HEK293 (cell line): ENCODE measurements around the gene MND1.

Source experiments
- CTCF ChIA-PET: fragments of 350-600 bp; formaldehyde crosslinking; extraction: SDS; loops from one replicate; lab custom pipeline; 2021; ENCODE audit warnings: antibody characterized with exemption; lab: Yijun Ruan, JAX
- POLR2A ChIA-PET: fragments of 300-600 bp; formaldehyde crosslinking; extraction: SDS; loops from one replicate; lab custom pipeline; 2020; ENCODE audit warnings: antibody characterized with exemption, inconsistent platforms; lab: Yijun Ruan, JAX
- H3K27ac ChIP-seq: fragments of 200-500 bp; sonication (Bioruptor generic); 2 replicates; pipeline ENCODE4 v1.5.1; 2014; ENCODE audit warnings: low read depth, low read length, control low read depth, inconsistent platforms; ENCODE audit errors: extremely low read depth
- H3K36me3 ChIP-seq, 2 experiments: fragments of 200-500 bp in 1 of 2; sonication (Bioruptor generic) in 1 of 2; 1 replicate in 1 of 2; 2 replicates in 1 of 2; pipeline ENCODE4 v1.5.1; 2014 to 2017; ENCODE audit warnings: inconsistent platforms in 2 of 2, low read length in 2 of 2; ENCODE audit not compliant: control insufficient read depth in 2 of 2, insufficient read depth in 1 of 2
- H3K4me1 ChIP-seq: fragments of 200-500 bp; sonication (Bioruptor generic); 2 replicates; pipeline ENCODE4 v1.5.1; 2014; ENCODE audit warnings: mild to moderate bottlenecking, low read length, inconsistent platforms; ENCODE audit not compliant: control insufficient read depth, insufficient read depth
- H3K4me3 ChIP-seq: 2 replicates; pipeline ENCODE4 v1.5.1; 2011; ENCODE audit warnings: low read depth, mild to moderate bottlenecking, control low read depth, low read length, moderate library complexity
- H3K9me3 ChIP-seq: fragments of 200-500 bp; sonication (Bioruptor generic); 2 replicates; pipeline ENCODE4 v1.5.1; 2014; ENCODE audit warnings: low read depth, low read length, inconsistent platforms; ENCODE audit not compliant: control insufficient read depth, insufficient read depth
- EGR2 ChIP-seq: fragments of 450-650 bp; formaldehyde crosslinking; IDR thresholded peaks from 2 replicates; pipeline ENCODE4 v1.5.1; 2016; ENCODE audit warnings: low read depth, missing biosample characterization, missing genetic modification characterization
- GLI4 ChIP-seq: fragments of 450-650 bp; formaldehyde crosslinking; IDR thresholded peaks from 2 replicates; pipeline ENCODE4 v1.5.1; 2016; ENCODE audit warnings: missing biosample characterization, missing genetic modification characterization
- SCRT1 ChIP-seq: fragments of 450-650 bp; formaldehyde crosslinking; IDR thresholded peaks from 2 replicates; pipeline ENCODE4 v1.5.1; 2016; ENCODE audit warnings: missing biosample characterization, missing genetic modification characterization, borderline replicate concordance
- ZBTB8A ChIP-seq: fragments of 450-650 bp; formaldehyde crosslinking; IDR thresholded peaks from 2 replicates; pipeline ENCODE4 v1.5.1; 2016; ENCODE audit warnings: missing biosample characterization, missing genetic modification characterization
- ZFP69B ChIP-seq: fragments of 450-650 bp; formaldehyde crosslinking; IDR thresholded peaks from 2 replicates; pipeline ENCODE4 v1.5.1; 2016; ENCODE audit warnings: missing biosample characterization, missing genetic modification characterization
- ZIC2 ChIP-seq: fragments of 450-650 bp; formaldehyde crosslinking; IDR thresholded peaks from 2 replicates; pipeline ENCODE4 v1.5.1; 2016; ENCODE audit warnings: missing biosample characterization, missing genetic modification characterization
- ZNF140 ChIP-seq: fragments of 450-650 bp; formaldehyde crosslinking; IDR thresholded peaks from 2 replicates; pipeline ENCODE4 v1.5.1; 2016; ENCODE audit warnings: missing biosample characterization, missing genetic modification characterization
- ZNF169 ChIP-seq: fragments of 450-650 bp; formaldehyde crosslinking; IDR thresholded peaks from 2 replicates; pipeline ENCODE4 v1.5.1; 2016; ENCODE audit warnings: missing biosample characterization, missing genetic modification characterization
- ZNF248 ChIP-seq: fragments of 450-650 bp; formaldehyde crosslinking; IDR thresholded peaks from 2 replicates; pipeline ENCODE4 v1.5.1; 2017; ENCODE audit warnings: missing biosample characterization, missing genetic modification characterization
- ZNF311 ChIP-seq: fragments of 450-650 bp; formaldehyde crosslinking; IDR thresholded peaks from 2 replicates; pipeline ENCODE4 v1.5.1; 2017; ENCODE audit warnings: missing biosample characterization, missing genetic modification characterization, borderline replicate concordance
- ZNF354C ChIP-seq: fragments of 450-650 bp; formaldehyde crosslinking; IDR thresholded peaks from 2 replicates; pipeline ENCODE4 v1.5.1; 2016; ENCODE audit warnings: missing biosample characterization, missing genetic modification characterization, low read depth, borderline replicate concordance
- ZNF394 ChIP-seq: fragments of 450-650 bp; formaldehyde crosslinking; IDR thresholded peaks from 2 replicates; pipeline ENCODE4 v1.5.1; 2016; ENCODE audit warnings: missing biosample characterization, missing genetic modification characterization, mild to moderate bottlenecking, moderate library complexity, borderline replicate concordance
- ZNF626 ChIP-seq: fragments of 450-650 bp; sonication (Bioruptor Pico); formaldehyde crosslinking; IDR thresholded peaks from 2 replicates; pipeline ENCODE4 v1.5.1; 2018; ENCODE audit warnings: missing biosample characterization, missing genetic modification characterization, inconsistent platforms
- ZNF660 ChIP-seq: fragments of 450-650 bp; IDR thresholded peaks from 2 replicates; pipeline ENCODE4 v1.5.1; 2018; ENCODE audit warnings: missing biosample characterization, mild to moderate bottlenecking, missing genetic modification characterization
- ZNF837 ChIP-seq: fragments of 450-650 bp; formaldehyde crosslinking; IDR thresholded peaks from 2 replicates; pipeline ENCODE4 v1.5.1; 2016; ENCODE audit warnings: missing biosample characterization, missing genetic modification characterization
- ZNF843 ChIP-seq: fragments of 450-650 bp; formaldehyde crosslinking; IDR thresholded peaks from 2 replicates; pipeline ENCODE4 v1.5.1; 2016; ENCODE audit warnings: missing biosample characterization, missing genetic modification characterization
- ZXDB ChIP-seq: fragments of 450-650 bp; formaldehyde crosslinking; IDR thresholded peaks from 2 replicates; pipeline ENCODE4 v1.5.1; 2016; ENCODE audit warnings: missing biosample characterization, missing genetic modification characterization
- TF ChIP-seq, protein P1 (sequence below): fragments of 450-650 bp; formaldehyde crosslinking; IDR thresholded peaks from 2 replicates; pipeline ENCODE4 v1.5.1; 2016; ENCODE audit warnings: missing biosample characterization, missing genetic modification characterization, low read depth
- TF ChIP-seq, protein P2 (sequence below): fragments of 450-650 bp; formaldehyde crosslinking; IDR thresholded peaks from 2 replicates; pipeline ENCODE4 v1.5.1; 2016; ENCODE audit warnings: missing biosample characterization, missing genetic modification characterization, borderline replicate concordance

Gene MND1

DNA sequence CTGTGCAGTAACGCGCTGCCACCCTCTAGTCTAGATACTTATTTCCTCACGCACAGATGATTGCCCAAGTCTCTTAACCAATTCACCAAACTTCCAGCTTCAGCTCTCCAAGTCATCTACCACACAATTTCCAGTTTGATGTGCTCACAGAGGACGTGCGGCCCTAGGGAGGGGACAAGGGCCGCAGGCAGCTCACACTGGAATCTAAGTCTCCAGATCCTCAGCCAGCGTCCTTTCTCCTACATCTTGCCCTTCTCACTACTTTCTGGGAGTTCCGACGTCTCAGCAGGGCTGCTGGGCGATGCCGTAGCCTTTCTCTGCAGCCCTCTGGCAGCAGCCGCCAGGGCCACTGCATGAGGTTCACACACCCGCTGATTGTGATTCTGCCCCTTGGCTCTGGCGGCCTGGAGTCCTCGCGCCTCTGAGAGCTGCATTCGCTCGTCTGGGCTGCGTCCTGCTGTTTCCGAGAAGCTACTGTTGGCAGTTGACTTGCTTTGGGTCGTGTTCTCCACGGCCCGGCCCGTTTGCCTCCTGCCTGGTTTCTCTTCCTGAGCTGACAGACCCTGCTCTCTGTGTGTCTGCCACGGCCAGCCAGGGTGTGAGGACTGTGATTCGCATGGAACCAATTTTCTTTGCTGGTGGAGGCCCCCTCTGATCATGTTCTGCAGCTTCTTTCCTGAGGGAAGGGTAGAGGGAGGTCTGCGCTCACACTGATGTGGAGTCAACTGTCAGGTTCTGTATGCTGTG lies 107.6 kb downstream of the MND1 start:
- Histone ChIP-seq H3K9me3 (no peaks in the 10 kb centered on the region), H3K36me3 (no peaks in the 10 kb centered on the region), H3K27ac (no peak overlapping the region), H3K4me3 (no peak overlapping the region), H3K4me1 (0 out of 2 replicates have a peak, but pooled peaks cover 5% of the 10 kb centered on the region)
- ChIA-PET CTCF (interaction anchor here (0.5 kb wide), 1 partner anchor 37 kb away, joined by 4 read pairs; no protein-coding TSS in a partner anchor), POLR2A (interaction anchor here (1.1 kb wide), 1 partner anchor 14 kb away, joined by 3 read pairs; the partner anchor contains the start of gene TMEM131L)
- TF ChIP-seq ZBTB8A (0 out of 2 replicates have a peak, but pooled peaks have one; percentile 26), ZNF394 (tag by site-specific recombination) (no peak), ZNF248 (tag by site-specific recombination) (no peak), ZNF626 (no peak), GLI4 (tag by site-specific recombination) (no peak), ZIC2 (peak; percentile 31)

DNA sequence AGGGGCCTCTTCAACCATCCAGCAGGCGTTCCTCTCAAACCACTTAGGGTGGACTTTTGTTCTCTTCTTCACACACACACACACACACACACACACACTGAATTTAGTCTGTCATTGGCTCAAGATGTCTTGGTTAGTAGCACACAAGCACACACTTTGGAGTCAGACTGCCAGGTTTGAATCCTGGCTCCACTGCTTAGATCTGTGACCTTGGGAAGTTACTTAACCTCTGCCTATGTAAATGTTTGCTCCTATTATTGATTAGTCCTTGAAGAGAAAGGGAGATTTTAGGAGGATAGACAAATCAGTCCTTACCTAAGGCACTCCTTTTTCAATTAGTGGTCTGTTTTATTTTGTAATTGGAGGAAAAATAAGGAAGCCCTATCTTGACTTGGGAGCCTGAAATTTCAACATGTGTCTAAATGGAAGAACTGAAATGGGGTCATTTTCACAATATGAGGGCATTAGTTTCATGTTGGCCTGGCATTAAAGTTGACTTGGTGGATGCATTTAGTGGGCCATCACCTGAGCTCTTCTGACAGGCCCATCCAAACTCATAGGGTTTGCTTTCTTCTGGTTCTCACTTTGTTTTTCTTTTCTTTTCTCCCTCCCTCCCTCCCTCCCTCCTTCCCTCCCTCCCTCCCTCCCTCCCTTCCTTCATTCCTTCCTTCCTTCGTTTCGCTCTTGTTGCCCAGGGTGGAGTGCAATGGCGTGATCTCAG lies 108.3 kb downstream of the MND1 start:
- TF ChIP-seq, protein P1, sequence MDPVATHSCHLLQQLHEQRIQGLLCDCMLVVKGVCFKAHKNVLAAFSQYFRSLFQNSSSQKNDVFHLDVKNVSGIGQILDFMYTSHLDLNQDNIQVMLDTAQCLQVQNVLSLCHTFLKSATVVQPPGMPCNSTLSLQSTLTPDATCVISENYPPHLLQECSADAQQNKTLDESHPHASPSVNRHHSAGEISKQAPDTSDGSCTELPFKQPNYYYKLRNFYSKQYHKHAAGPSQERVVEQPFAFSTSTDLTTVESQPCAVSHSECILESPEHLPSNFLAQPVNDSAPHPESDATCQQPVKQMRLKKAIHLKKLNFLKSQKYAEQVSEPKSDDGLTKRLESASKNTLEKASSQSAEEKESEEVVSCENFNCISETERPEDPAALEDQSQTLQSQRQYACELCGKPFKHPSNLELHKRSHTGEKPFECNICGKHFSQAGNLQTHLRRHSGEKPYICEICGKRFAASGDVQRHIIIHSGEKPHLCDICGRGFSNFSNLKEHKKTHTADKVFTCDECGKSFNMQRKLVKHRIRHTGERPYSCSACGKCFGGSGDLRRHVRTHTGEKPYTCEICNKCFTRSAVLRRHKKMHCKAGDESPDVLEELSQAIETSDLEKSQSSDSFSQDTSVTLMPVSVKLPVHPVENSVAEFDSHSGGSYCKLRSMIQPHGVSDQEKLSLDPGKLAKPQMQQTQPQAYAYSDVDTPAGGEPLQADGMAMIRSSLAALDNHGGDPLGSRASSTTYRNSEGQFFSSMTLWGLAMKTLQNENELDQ (tag by site-specific recombination) = no peak
- TF ChIP-seq EGR2 = no peak
- ChIA-PET CTCF (no interaction called here), POLR2A (no interaction called here)
- Histone ChIP-seq H3K4me3 (no peak overlapping the region), H3K36me3 (no peaks in the 10 kb centered on the region), H3K27ac (no peak overlapping the region), H3K4me1 (0 out of 2 replicates have a peak, but pooled peaks cover 4% of the 10 kb centered on the region), H3K9me3 (no peaks in the 10 kb centered on the region)

DNA sequence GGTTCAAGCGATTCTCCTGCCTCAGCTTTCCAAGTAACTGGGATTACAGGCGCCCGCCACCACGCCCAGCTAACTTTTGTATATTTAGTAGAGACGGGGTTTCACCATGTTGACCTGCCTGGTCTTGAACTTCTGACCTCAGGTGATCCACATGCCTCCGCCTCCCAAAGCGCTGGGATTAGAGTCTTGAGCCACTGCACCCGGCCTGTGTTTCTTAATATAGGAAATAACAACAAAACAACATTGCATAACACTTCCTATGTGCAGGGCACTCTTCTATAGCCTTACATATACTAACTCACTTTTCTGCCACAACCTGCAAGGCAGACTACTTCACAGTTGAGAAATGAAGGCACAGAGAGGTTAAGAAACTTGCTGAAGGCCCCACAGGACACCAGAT lies 108.9 kb downstream of the MND1 start:
- Histone ChIP-seq H3K27ac (no peak overlapping the region), H3K4me3 (no peak overlapping the region), H3K9me3 (no peaks in the 10 kb centered on the region), H3K4me1 (no peaks in the 10 kb centered on the region), H3K36me3 (no peaks in the 10 kb centered on the region)
- POLR2A ChIA-PET = no interaction called here
- CTCF ChIA-PET = no interaction called here
- TF ChIP-seq ZNF140 (tag by site-specific recombination) (no peak), ZNF311 (tag by site-specific recombination) (no peak), ZNF660 (tag by site-specific recombination) (no peak), ZNF169 (tag by site-specific recombination) (no peak), ZXDB (no peak), ZFP69B (no peak), SCRT1 (tag by site-specific recombination) (no peak), ZNF843 (no peak), ZNF354C (no peak), ZNF248 (tag by site-specific recombination) (no peak), ZNF837 (tag by site-specific recombination) (no peak)
- TF ChIP-seq, protein P2, sequence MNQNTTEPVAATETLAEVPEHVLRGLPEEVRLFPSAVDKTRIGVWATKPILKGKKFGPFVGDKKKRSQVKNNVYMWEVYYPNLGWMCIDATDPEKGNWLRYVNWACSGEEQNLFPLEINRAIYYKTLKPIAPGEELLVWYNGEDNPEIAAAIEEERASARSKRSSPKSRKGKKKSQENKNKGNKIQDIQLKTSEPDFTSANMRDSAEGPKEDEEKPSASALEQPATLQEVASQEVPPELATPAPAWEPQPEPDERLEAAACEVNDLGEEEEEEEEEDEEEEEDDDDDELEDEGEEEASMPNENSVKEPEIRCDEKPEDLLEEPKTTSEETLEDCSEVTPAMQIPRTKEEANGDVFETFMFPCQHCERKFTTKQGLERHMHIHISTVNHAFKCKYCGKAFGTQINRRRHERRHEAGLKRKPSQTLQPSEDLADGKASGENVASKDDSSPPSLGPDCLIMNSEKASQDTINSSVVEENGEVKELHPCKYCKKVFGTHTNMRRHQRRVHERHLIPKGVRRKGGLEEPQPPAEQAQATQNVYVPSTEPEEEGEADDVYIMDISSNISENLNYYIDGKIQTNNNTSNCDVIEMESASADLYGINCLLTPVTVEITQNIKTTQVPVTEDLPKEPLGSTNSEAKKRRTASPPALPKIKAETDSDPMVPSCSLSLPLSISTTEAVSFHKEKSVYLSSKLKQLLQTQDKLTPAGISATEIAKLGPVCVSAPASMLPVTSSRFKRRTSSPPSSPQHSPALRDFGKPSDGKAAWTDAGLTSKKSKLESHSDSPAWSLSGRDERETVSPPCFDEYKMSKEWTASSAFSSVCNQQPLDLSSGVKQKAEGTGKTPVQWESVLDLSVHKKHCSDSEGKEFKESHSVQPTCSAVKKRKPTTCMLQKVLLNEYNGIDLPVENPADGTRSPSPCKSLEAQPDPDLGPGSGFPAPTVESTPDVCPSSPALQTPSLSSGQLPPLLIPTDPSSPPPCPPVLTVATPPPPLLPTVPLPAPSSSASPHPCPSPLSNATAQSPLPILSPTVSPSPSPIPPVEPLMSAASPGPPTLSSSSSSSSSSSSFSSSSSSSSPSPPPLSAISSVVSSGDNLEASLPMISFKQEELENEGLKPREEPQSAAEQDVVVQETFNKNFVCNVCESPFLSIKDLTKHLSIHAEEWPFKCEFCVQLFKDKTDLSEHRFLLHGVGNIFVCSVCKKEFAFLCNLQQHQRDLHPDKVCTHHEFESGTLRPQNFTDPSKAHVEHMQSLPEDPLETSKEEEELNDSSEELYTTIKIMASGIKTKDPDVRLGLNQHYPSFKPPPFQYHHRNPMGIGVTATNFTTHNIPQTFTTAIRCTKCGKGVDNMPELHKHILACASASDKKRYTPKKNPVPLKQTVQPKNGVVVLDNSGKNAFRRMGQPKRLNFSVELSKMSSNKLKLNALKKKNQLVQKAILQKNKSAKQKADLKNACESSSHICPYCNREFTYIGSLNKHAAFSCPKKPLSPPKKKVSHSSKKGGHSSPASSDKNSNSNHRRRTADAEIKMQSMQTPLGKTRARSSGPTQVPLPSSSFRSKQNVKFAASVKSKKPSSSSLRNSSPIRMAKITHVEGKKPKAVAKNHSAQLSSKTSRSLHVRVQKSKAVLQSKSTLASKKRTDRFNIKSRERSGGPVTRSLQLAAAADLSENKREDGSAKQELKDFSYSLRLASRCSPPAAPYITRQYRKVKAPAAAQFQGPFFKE (tag by site-specific recombination) = no peak
- TF ChIP-seq, protein P1 (tag by site-specific recombination) = no peak
